ENCODE measurements around the gene DCC. TPM values are rescaled to one million over a fixed set of nuclear protein-coding genes. Genes with fewer than 3 reads are reported as not detected.
A peak's percentile ranks its signal among the peaks of the same experiment; 100 is the strongest.

DCC gene
- total and polyA plus RNA-seq, 4 donors, result 0.16 to 5.3 (median 2.5) TPM

DNA sequence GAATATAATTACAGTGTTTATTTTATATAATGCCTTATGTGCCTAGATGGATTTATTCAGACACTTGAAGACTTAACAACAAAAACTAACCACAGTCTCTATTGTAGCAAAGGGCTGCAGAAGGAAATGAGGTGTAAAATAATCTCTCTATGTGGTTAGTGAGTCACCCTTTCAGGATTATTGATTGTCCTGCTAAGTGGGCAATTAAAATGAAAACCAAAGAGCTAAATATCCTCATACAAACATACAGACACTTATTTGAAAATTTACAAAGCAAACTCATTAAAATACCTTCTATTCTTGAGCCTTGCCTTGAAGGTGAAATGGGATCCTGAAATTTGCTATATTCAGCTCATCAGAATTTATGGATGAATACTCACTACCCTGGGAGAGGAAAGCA lies 27.7 kb upstream of the DCC start:
- no peak for ATAC-seq (ENCODE audit: insufficient read depth, low FRiP score)
- TF ChIP-seq, protein P1, sequence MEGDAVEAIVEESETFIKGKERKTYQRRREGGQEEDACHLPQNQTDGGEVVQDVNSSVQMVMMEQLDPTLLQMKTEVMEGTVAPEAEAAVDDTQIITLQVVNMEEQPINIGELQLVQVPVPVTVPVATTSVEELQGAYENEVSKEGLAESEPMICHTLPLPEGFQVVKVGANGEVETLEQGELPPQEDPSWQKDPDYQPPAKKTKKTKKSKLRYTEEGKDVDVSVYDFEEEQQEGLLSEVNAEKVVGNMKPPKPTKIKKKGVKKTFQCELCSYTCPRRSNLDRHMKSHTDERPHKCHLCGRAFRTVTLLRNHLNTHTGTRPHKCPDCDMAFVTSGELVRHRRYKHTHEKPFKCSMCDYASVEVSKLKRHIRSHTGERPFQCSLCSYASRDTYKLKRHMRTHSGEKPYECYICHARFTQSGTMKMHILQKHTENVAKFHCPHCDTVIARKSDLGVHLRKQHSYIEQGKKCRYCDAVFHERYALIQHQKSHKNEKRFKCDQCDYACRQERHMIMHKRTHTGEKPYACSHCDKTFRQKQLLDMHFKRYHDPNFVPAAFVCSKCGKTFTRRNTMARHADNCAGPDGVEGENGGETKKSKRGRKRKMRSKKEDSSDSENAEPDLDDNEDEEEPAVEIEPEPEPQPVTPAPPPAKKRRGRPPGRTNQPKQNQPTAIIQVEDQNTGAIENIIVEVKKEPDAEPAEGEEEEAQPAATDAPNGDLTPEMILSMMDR (IDR thresholded peaks at IDR 0.05; ENCODE audit: control extremely low read depth, extremely low read depth), result no peak
- DNase-seq, result no peak

DNA sequence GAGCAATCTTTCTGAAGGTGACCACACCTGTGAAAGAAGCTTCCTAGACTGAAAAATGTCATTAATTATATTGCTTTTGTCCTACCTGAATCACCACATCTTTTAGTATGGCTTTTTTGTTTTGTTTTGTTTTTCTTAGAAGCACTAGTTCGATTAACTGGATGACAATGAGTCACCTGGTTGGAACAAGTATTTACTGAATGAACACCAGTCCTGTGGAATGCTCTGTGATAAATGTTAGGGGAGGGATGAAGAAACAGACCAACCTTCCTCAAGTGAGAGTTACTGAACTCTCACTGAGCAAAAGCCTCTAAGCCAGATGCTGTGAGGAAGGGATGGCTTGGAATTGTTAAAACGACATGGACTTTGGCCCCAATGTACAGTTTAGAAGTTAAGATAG lies 26.8 kb upstream of the DCC start:
- Histone ChIP-seq H3K36me3 (ENCODE audit: control insufficient read depth in 4 of 4, insufficient read depth in 4 of 4, low read length in 4 of 4) (no peaks in the 10 kb centered on the region), H3K4me3 (no peak overlapping the region), H3K27ac (ENCODE audit: low read depth in 1 of 2, low read length in 1 of 2) (no peak overlapping the region), H3K27me3 (ENCODE audit: control insufficient read depth in 3 of 3, insufficient read depth in 3 of 3, low read length in 2 of 3) (no peaks in the 10 kb centered on the region), H3K4me1 (ENCODE audit: control insufficient read depth in 5 of 5, insufficient read depth in 5 of 5, low read length in 5 of 5) (no peaks in the 10 kb centered on the region), H3K9me3 (ENCODE audit: control insufficient read depth in 4 of 4, insufficient read depth in 3 of 4, low read length in 3 of 4) (peaks cover 0 to 2% (median 0%) of the 10 kb centered on the region in 4 donors), H3K9ac (ENCODE audit: insufficient read depth in 1 of 2, low read length in 2 of 2) (no peak overlapping the region)
- DNase-seq (no peak), ATAC-seq (ENCODE audit: insufficient read depth, low FRiP score) (no peak)
- TF ChIP-seq, protein P1 (IDR thresholded peaks at IDR 0.05; ENCODE audit: control extremely low read depth, extremely low read depth), result no peak
- WGBS, 2 donors, result 53 to 67% methylated on average over 2 of the region's 2 CpGs

More for the DNA sequence above, 27.7 kb upstream of the DCC start:
- Histone ChIP-seq H3K4me1 (ENCODE audit: control insufficient read depth in 5 of 5, insufficient read depth in 5 of 5, low read length in 5 of 5) (no peaks in the 10 kb centered on the region), H3K27ac (ENCODE audit: low read depth in 1 of 2, low read length in 1 of 2) (no peak overlapping the region), H3K9ac (ENCODE audit: insufficient read depth in 1 of 2, low read length in 2 of 2) (no peak overlapping the region), H3K36me3 (ENCODE audit: control insufficient read depth in 4 of 4, insufficient read depth in 4 of 4, low read length in 4 of 4) (no peaks in the 10 kb centered on the region), H3K27me3 (ENCODE audit: control insufficient read depth in 3 of 3, insufficient read depth in 3 of 3, low read length in 2 of 3) (no peaks in the 10 kb centered on the region), H3K9me3 (ENCODE audit: control insufficient read depth in 4 of 4, insufficient read depth in 3 of 4, low read length in 3 of 4) (peaks cover 0 to 2% (median 0%) of the 10 kb centered on the region in 4 donors), H3K4me3 (no peak overlapping the region)

DNA sequence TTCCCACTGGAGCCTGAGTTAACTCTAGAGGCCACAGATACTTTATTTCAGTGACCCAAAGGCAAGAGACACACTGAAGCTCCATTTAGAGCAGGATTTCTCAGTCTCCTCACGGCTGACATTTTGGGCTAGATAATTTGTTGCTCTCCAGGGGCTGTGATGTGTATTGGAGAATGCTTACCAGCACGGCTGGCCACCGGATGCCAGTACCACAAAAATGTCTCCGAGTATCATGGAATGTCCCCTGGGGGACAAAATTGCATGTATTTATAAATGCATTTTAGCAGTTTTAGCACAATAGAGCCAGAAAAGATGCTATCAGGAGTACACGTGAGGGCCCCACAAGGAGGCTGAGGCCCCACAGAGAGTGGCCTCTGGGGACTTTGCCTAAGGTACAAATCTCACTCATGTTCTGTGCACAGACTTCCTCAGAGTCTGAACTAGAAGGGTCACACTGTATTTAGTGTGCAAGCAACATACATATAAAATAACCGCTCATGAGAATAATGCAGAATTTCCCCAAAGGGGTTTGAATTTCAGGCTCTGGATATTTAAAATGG lies 20.5 kb upstream of the DCC start:
- no peaks in the 10 kb centered on the region for H3K36me3 ChIP-seq (ENCODE audit: control insufficient read depth in 4 of 4, insufficient read depth in 4 of 4, low read length in 4 of 4)
- no peaks in the 10 kb centered on the region for H3K4me1 ChIP-seq (ENCODE audit: control insufficient read depth in 5 of 5, insufficient read depth in 5 of 5, low read length in 5 of 5)
- no peak overlapping the region for H3K9ac ChIP-seq (ENCODE audit: insufficient read depth in 1 of 2, low read length in 2 of 2)
- TF ChIP-seq, protein P1 (IDR thresholded peaks at IDR 0.05; ENCODE audit: control extremely low read depth, extremely low read depth), result no peak
- H3K27me3 ChIP-seq (ENCODE audit: control insufficient read depth in 3 of 3, insufficient read depth in 3 of 3, low read length in 2 of 3), result peaks cover 0 to 8% (median 0%) of the 10 kb centered on the region in 3 donors
- WGBS, 2 donors, result 77 to 82% methylated on average over 6 of the region's 6 CpGs
- H3K4me3 ChIP-seq, result no peak overlapping the region
- ATAC-seq (ENCODE audit: insufficient read depth, low FRiP score) (peak; percentile 34), DNase-seq (no peak)
- peaks cover 0 to 2% (median 0%) of the 10 kb centered on the region in 4 donors for H3K9me3 ChIP-seq (ENCODE audit: control insufficient read depth in 4 of 4, insufficient read depth in 3 of 4, low read length in 3 of 4)
- no peak overlapping the region for H3K27ac ChIP-seq (ENCODE audit: low read depth in 1 of 2, low read length in 1 of 2)

DNA sequence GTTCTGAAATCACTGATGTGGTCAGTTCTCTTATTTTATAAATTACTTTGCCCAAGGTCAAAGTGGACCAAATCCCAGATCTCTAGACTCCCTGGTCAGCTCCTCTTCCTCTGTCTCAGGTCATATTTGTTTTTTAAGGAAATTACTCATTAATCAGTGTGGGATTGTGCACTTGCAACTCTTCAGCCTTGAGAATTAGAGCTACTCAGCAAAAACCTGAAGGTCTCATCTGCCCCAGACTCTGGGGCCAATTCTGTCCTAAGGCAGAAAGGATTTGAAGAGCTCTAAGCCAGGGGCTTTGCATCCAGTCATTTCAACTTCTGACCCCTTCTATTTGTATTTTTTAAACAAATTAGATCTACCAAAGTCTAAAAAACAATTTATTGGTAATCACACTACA lies 17.7 kb upstream of the DCC start:
- no peak overlapping the region for H3K27ac ChIP-seq (ENCODE audit: low read depth in 1 of 2, low read length in 1 of 2)
- H3K4me3 ChIP-seq, result no peak overlapping the region
- no peak for ATAC-seq (ENCODE audit: insufficient read depth, low FRiP score)
- H3K4me1 ChIP-seq (ENCODE audit: control insufficient read depth in 5 of 5, insufficient read depth in 5 of 5, low read length in 5 of 5), result no peaks in the 10 kb centered on the region
- H3K27me3 ChIP-seq (ENCODE audit: control insufficient read depth in 3 of 3, insufficient read depth in 3 of 3, low read length in 2 of 3), result peaks cover 0 to 8% (median 0%) of the 10 kb centered on the region in 3 donors
- no peak overlapping the region for H3K9ac ChIP-seq (ENCODE audit: insufficient read depth in 1 of 2, low read length in 2 of 2)
- no peaks in the 10 kb centered on the region for H3K36me3 ChIP-seq (ENCODE audit: control insufficient read depth in 4 of 4, insufficient read depth in 4 of 4, low read length in 4 of 4)
- TF ChIP-seq, protein P1 (IDR thresholded peaks at IDR 0.05; ENCODE audit: control extremely low read depth, extremely low read depth), result no peak
- no peak for DNase-seq
- H3K9me3 ChIP-seq (ENCODE audit: control insufficient read depth in 4 of 4, insufficient read depth in 3 of 4, low read length in 3 of 4), result no peaks in the 10 kb centered on the region

All from lung (tissue), 12 donors.